Measurements from ENCODE around the gene A3GALT2.

GRCh38 chr1:33271666-33272505, 49.0 kb downstream of the A3GALT2 start:
- no peak for TF ChIP-seq FOXA2 (IDR thresholded peaks at IDR 0.05)
- TF ChIP-seq CTCF (IDR thresholded peaks at IDR 0.05; ENCODE audit: low read depth, low read length, missing input control): no peak
- no peak for TF ChIP-seq REST (IDR thresholded peaks at IDR 0.05)
- TF ChIP-seq YY1 (IDR thresholded peaks at IDR 0.05): no peak
- no peak for TF ChIP-seq GABPA (IDR thresholded peaks at IDR 0.05 in 1 of 2, conservative IDR thresholded peaks at IDR 0.05 in 1 of 2)
- TF ChIP-seq HNF4G (IDR thresholded peaks at IDR 0.05): no peak
- no peak for TF ChIP-seq TAF1 (conservative IDR thresholded peaks at IDR 0.05)
- TF ChIP-seq SP1 (IDR thresholded peaks at IDR 0.05): no peak
- TF ChIP-seq ATF3 (IDR thresholded peaks at IDR 0.05): no peak
- TF ChIP-seq EGR1 (IDR thresholded peaks at IDR 0.05; ENCODE audit: low read depth in 2 of 2): no peak
- no peak for TF ChIP-seq JUND (IDR thresholded peaks at IDR 0.05)
